AG09319 (cell line): ENCODE results near the gene AFAP1L2.

ENCODE experiments used
- DNase-seq: peaks from one replicate; pipeline ENCODE4 v3.0.0-alpha.2; 2010; ENCODE audit warnings: low read depth; ENCODE audit errors: extremely low read depth
- TF ChIP-seq, protein P1 (sequence below): IDR thresholded peaks from 2 replicates; pipeline ENCODE4 v1.5.1; 2011; ENCODE audit warnings: low read depth, mild to moderate bottlenecking, inconsistent platforms, low read length, moderate library complexity

AFAP1L2 gene

DNA sequence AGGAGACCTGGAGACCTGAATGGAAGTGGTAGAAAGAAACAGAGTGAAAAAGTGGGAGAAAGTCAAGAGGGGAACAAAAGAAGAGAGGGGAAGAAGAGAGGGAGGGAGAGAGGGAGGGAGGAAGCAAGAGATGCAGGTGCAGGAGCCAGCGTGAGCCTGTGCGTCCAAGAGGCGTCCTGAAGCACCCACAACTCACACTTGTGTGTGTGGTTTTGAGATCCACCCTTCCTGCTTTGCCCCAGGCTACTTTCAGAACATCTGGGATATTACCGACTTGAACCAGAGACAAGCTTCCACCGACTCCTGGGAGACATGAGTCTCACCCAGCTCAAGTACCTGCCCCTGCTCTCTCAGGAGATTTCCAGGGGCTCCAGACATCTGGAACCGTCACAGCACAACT lies 9.8 kb downstream of the AFAP1L2 start:
- TF ChIP-seq, protein P1, sequence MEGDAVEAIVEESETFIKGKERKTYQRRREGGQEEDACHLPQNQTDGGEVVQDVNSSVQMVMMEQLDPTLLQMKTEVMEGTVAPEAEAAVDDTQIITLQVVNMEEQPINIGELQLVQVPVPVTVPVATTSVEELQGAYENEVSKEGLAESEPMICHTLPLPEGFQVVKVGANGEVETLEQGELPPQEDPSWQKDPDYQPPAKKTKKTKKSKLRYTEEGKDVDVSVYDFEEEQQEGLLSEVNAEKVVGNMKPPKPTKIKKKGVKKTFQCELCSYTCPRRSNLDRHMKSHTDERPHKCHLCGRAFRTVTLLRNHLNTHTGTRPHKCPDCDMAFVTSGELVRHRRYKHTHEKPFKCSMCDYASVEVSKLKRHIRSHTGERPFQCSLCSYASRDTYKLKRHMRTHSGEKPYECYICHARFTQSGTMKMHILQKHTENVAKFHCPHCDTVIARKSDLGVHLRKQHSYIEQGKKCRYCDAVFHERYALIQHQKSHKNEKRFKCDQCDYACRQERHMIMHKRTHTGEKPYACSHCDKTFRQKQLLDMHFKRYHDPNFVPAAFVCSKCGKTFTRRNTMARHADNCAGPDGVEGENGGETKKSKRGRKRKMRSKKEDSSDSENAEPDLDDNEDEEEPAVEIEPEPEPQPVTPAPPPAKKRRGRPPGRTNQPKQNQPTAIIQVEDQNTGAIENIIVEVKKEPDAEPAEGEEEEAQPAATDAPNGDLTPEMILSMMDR, result no peak
- no peak for DNase-seq

DNA sequence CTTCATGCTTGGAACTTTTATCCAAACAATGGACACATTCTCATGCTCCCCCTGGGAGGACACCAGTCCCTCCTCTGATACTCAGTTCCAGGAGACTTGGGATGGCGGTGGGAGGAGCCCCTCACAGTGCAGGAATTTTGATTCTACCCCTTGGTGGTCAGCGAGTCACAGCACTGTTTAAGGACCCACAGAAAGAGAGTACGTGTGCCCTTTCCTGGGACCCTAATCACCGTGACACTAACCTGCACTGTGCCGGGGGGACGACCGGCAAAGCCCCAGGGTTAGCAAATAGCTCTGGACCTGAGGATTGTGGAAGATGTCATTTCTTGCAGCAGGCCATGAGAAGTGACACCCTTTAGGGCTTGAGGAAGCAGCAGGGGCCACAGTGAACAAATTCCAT lies 10.4 kb downstream of the AFAP1L2 start:
- TF ChIP-seq, protein P1, result no peak
- DNase-seq, result no peak

DNA sequence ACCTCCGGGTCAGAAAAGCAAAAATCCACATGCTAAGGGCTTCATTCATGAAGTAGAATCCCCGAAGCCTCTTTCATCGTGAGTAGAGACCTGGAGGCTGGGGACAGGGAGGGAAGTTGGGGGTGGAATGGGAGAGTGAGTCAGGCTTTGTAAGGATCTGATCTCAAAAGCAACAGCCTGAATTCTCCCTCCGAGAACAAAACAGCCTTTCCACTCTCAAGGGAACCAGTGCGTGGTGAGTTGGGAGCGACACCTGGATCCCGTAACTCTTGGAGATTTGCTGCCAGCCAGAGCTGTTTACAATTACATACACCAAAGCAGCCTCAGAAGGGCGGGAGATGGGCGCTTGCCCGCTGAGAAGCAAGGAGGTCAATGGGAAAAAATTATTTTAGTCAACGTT lies 10.8 kb downstream of the AFAP1L2 start:
- TF ChIP-seq, protein P1, result no peak
- DNase-seq, result no peak

DNA sequence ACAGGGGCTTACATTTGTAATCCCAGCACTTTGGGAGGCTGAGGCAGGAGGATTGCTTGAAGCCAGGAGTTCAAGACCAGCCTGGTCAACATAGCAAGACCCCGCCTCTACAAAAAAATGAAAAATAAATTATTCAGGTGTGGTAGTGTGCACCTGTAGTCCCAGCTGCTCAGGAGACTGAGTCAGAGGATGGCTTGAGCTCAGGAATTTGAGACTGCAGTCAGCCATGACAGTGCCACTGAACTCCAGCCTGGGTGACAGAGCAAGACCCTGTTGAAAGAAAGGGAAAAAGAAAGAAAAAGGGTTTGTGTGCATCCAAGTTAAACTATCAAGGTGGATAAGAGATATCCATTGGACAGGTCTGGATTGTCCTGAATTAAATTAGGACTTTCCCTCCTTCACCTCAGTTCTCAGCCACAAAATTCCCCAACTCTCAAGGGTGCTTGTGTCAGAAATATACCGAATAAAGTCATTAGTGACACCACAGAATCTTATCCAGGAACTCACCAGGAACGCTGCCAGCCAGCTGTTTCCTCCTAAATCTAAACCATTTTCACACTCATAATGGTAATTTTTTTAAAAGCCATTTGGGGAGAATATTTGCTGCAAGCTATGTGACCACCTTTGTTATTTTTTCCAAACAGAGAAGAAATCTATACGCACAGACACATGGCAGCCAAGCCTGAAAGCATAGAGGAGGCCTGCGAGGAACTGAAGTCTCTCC lies 12.0 kb downstream of the AFAP1L2 start:
- TF ChIP-seq, protein P1, result no peak
- DNase-seq, result no peak

DNA sequence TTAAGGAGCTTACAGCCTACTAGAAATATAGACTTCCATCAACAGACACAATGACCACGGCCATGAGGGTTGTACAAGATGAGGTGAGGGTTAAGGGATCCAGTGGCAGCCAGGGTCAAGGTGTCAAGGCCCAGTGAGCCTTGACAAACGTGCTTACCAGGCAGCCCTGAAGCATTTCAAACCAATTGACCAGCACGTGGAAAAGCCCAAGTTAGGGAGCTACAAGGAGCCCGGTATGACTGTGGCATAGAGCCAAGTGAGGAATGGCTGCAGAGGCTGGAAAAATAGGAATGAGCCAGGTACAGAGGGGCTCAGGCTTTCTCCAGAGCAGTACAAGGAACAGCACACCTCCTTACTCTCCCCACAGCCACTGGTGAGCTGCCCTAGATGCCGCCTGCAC lies 12.7 kb downstream of the AFAP1L2 start:
- TF ChIP-seq, protein P1, result no peak
- no peak for DNase-seq

DNA sequence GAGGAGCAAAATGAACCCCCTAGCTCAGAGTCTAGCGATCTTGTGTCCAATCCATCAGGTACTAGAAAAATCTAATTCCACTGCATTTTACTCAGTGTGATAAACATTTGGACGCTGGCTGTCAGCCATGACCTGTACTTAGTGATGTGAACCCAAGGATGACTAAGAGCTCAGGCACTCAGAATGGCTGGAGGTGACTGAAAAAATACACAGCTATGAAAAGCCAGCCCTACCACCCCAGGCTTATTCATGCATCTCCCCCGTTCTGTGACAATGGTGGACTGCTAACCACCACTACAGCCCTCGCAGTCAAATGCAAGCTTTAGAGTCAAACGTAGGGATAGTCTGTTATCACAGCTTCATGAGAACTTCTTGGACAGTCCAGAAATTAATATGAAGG lies 14.9 kb downstream of the AFAP1L2 start:
- TF ChIP-seq, protein P1, result no peak
- DNase-seq, result no peak

DNA sequence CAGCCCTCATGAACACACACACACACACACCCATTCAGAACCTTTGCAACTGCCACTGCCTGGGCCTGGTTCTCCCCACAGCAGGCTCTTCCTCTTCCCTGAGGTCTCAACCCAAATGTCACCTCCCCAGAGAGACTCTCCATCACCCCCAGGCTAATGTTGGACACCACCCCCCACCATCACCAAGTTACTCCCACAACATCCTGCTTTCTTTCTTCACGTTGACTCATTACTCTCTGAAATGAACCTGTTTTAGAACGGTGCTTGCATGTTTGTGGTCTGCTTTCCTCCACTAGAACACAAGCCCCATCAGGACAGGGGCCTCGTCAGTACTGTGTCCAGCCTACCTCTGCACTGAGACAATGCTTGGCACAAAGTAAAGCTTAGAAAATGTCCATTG lies 16.0 kb downstream of the AFAP1L2 start:
- DNase-seq, result no peak
- TF ChIP-seq, protein P1, result no peak
